HEK293 (cell line): ENCODE data around the gene CRYBG1.

ENCODE experiments used
- ATF2 ChIP-seq: fragments of 450-650 bp; formaldehyde crosslinking; IDR thresholded peaks from 2 replicates; pipeline ENCODE4 v1.5.1; 2016; ENCODE audit warnings: missing biosample characterization, missing genetic modification characterization, low read depth
- MYNN ChIP-seq: fragments of 450-650 bp; formaldehyde crosslinking; IDR thresholded peaks from 2 replicates; pipeline ENCODE4 v1.5.1; 2016; ENCODE audit warnings: missing biosample characterization, missing genetic modification characterization, borderline replicate concordance
- OVOL3 ChIP-seq: fragments of 450-650 bp; formaldehyde crosslinking; IDR thresholded peaks from 2 replicates; pipeline ENCODE4 v1.5.1; 2016; ENCODE audit warnings: missing biosample characterization, missing genetic modification characterization
- PATZ1 ChIP-seq: fragments of 450-650 bp; formaldehyde crosslinking; IDR thresholded peaks from 2 replicates; pipeline ENCODE4 v1.5.1; 2016; ENCODE audit warnings: missing biosample characterization, missing genetic modification characterization
- PRDM10 ChIP-seq: fragments of 450-650 bp; formaldehyde crosslinking; IDR thresholded peaks from 2 replicates; pipeline ENCODE4 v1.5.1; 2016; ENCODE audit warnings: missing biosample characterization, missing genetic modification characterization
- RBAK ChIP-seq: fragments of 450-650 bp; formaldehyde crosslinking; IDR thresholded peaks from 2 replicates; pipeline ENCODE4 v1.5.1; 2016; ENCODE audit warnings: missing biosample characterization, missing genetic modification characterization
- REPIN1 ChIP-seq: fragments of 450-650 bp; formaldehyde crosslinking; IDR thresholded peaks from 2 replicates; pipeline ENCODE4 v1.5.1; 2017; ENCODE audit warnings: missing biosample characterization, missing genetic modification characterization, low read depth
- YY1 ChIP-seq: fragments of 450-650 bp; formaldehyde crosslinking; IDR thresholded peaks from 2 replicates; pipeline ENCODE4 v1.5.1; 2018; ENCODE audit warnings: missing biosample characterization, missing genetic modification characterization
- ZBTB10 ChIP-seq: fragments of 450-650 bp; formaldehyde crosslinking; IDR thresholded peaks from 2 replicates; pipeline ENCODE4 v1.5.1; 2016; ENCODE audit warnings: missing biosample characterization, missing genetic modification characterization
- ZBTB7A ChIP-seq: fragments of 450-650 bp; formaldehyde crosslinking; IDR thresholded peaks from 2 replicates; pipeline ENCODE4 v1.5.1; 2016; ENCODE audit warnings: low read depth, missing biosample characterization, missing genetic modification characterization
- ZNF121 ChIP-seq: fragments of 450-650 bp; formaldehyde crosslinking; IDR thresholded peaks from 2 replicates; pipeline ENCODE4 v1.5.1; 2016; ENCODE audit warnings: missing biosample characterization, missing genetic modification characterization
- ZNF138 ChIP-seq: fragments of 450-650 bp; formaldehyde crosslinking; IDR thresholded peaks from 2 replicates; pipeline ENCODE4 v1.5.1; 2016; ENCODE audit warnings: missing biosample characterization, missing genetic modification characterization, borderline replicate concordance
- ZNF157 ChIP-seq: fragments of 450-650 bp; formaldehyde crosslinking; IDR thresholded peaks from 2 replicates; pipeline ENCODE4 v1.5.1; 2016; ENCODE audit warnings: missing biosample characterization, missing genetic modification characterization
- ZNF18 ChIP-seq: fragments of 450-650 bp; formaldehyde crosslinking; IDR thresholded peaks from 2 replicates; pipeline ENCODE4 v1.5.1; 2016; ENCODE audit warnings: missing biosample characterization, missing genetic modification characterization
- ZNF23 ChIP-seq: fragments of 450-650 bp; formaldehyde crosslinking; IDR thresholded peaks from 2 replicates; pipeline ENCODE4 v1.5.1; 2016; ENCODE audit warnings: missing biosample characterization, missing genetic modification characterization, borderline replicate concordance
- ZNF292 ChIP-seq: fragments of 450-650 bp; formaldehyde crosslinking; IDR thresholded peaks from 2 replicates; pipeline ENCODE4 v1.5.1; 2016; ENCODE audit warnings: low read depth, missing biosample characterization, missing genetic modification characterization, borderline replicate concordance
- ZNF549 ChIP-seq: fragments of 450-650 bp; IDR thresholded peaks from 2 replicates; pipeline ENCODE4 v1.5.1; 2018; ENCODE audit warnings: missing biosample characterization, missing genetic modification characterization, mild to moderate bottlenecking, inconsistent platforms, moderate library complexity
- ZNF677 ChIP-seq: fragments of 450-650 bp; IDR thresholded peaks from 2 replicates; pipeline ENCODE4 v1.5.0; 2018; ENCODE audit warnings: missing biosample characterization, mild to moderate bottlenecking, missing genetic modification characterization, moderate library complexity
- ZNF792 ChIP-seq: fragments of 450-650 bp; formaldehyde crosslinking; IDR thresholded peaks from 2 replicates; pipeline ENCODE4 v1.5.1; 2016; ENCODE audit warnings: missing biosample characterization, missing genetic modification characterization
- ZXDB ChIP-seq: fragments of 450-650 bp; formaldehyde crosslinking; IDR thresholded peaks from 2 replicates; pipeline ENCODE4 v1.5.1; 2016; ENCODE audit warnings: missing biosample characterization, missing genetic modification characterization
- TF ChIP-seq, protein P1 (sequence below): fragments of 450-650 bp; formaldehyde crosslinking; IDR thresholded peaks from 2 replicates; pipeline ENCODE4 v1.5.1; 2017; ENCODE audit warnings: missing biosample characterization, missing genetic modification characterization
- TF ChIP-seq, protein P2 (sequence below): fragments of 450-650 bp; formaldehyde crosslinking; IDR thresholded peaks from 2 replicates; pipeline ENCODE4 v1.5.0; 2017; ENCODE audit warnings: missing biosample characterization, missing genetic modification characterization, borderline replicate concordance

CRYBG1 gene

DNA sequence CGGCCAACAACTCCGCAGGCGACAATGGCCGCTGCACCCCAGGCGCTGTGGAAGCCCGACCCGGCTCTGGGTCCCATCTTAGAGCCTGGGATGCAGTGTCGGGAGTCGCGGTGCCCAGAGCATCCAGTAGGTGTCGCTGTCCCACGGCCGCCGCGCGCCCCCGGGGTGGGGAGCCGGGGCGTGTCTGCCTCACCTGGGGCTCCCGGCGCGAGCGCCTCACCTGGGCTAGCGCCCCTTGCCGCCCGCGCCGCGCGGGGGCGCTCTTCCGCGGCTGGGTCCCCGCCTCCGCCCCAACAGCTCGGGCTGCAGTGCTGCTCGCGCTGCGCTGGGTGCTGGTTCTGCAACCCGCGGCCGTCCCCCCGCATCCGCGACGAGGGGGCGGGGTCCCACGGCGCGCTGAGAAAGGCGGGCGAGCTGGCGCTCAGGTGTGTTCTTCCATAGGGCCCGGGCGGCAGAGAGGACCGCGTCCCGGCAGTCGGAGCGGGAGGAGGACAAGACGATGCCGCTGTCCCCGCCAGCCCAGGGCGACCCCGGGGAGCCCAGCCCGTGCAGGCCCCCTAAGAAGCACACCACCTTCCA lies at the start of gene CRYBG1 (continued):
- TF ChIP-seq ZNF157 (tag by site-specific recombination): no peak
- peak; percentile 77; the same call in 1 of the 2 replicates for TF ChIP-seq ZBTB10 (tag by site-specific recombination)
- no peak for TF ChIP-seq ZNF792 (tag by site-specific recombination)
- TF ChIP-seq ZNF292 (tag by site-specific recombination): no peak
- 0 out of 2 replicates have a peak, but pooled peaks have one; percentile 15 for TF ChIP-seq ZNF549 (tag by site-specific recombination)
- no peak for TF ChIP-seq ZNF18 (tag by site-specific recombination)
- TF ChIP-seq ZXDB (tag by site-specific recombination): 0 out of 2 replicates have a peak, but pooled peaks have one; percentile 7
- TF ChIP-seq MYNN: no peak
- TF ChIP-seq, protein P1, sequence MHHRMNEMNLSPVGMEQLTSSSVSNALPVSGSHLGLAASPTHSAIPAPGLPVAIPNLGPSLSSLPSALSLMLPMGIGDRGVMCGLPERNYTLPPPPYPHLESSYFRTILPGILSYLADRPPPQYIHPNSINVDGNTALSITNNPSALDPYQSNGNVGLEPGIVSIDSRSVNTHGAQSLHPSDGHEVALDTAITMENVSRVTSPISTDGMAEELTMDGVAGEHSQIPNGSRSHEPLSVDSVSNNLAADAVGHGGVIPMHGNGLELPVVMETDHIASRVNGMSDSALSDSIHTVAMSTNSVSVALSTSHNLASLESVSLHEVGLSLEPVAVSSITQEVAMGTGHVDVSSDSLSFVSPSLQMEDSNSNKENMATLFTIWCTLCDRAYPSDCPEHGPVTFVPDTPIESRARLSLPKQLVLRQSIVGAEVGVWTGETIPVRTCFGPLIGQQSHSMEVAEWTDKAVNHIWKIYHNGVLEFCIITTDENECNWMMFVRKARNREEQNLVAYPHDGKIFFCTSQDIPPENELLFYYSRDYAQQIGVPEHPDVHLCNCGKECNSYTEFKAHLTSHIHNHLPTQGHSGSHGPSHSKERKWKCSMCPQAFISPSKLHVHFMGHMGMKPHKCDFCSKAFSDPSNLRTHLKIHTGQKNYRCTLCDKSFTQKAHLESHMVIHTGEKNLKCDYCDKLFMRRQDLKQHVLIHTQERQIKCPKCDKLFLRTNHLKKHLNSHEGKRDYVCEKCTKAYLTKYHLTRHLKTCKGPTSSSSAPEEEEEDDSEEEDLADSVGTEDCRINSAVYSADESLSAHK (tag by site-specific recombination): no peak
- TF ChIP-seq, protein P2, sequence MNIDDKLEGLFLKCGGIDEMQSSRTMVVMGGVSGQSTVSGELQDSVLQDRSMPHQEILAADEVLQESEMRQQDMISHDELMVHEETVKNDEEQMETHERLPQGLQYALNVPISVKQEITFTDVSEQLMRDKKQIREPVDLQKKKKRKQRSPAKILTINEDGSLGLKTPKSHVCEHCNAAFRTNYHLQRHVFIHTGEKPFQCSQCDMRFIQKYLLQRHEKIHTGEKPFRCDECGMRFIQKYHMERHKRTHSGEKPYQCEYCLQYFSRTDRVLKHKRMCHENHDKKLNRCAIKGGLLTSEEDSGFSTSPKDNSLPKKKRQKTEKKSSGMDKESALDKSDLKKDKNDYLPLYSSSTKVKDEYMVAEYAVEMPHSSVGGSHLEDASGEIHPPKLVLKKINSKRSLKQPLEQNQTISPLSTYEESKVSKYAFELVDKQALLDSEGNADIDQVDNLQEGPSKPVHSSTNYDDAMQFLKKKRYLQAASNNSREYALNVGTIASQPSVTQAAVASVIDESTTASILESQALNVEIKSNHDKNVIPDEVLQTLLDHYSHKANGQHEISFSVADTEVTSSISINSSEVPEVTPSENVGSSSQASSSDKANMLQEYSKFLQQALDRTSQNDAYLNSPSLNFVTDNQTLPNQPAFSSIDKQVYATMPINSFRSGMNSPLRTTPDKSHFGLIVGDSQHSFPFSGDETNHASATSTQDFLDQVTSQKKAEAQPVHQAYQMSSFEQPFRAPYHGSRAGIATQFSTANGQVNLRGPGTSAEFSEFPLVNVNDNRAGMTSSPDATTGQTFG (tag by site-specific recombination): no peak
- TF ChIP-seq ZBTB7A (tag by site-specific recombination): no peak
- peak; percentile 82 for TF ChIP-seq PATZ1 (tag by site-specific recombination)
- 0 out of 2 replicates have a peak, but pooled peaks have one; percentile 32 for TF ChIP-seq ZNF677 (tag by site-specific recombination)
- TF ChIP-seq OVOL3 (tag by site-specific recombination): no peak
- no peak for TF ChIP-seq ZNF138
- no peak for TF ChIP-seq RBAK (tag by site-specific recombination)
- TF ChIP-seq ZNF121 (tag by site-specific recombination): no peak
- TF ChIP-seq REPIN1 (tag by site-specific recombination): no peak
- no peak for TF ChIP-seq ATF2 (tag by site-specific recombination)
- TF ChIP-seq YY1 (tag by site-specific recombination): peak; percentile 87
- TF ChIP-seq ZNF23 (tag by site-specific recombination): no peak
- TF ChIP-seq PRDM10 (tag by site-specific recombination): no peak
